H1 (cell line): Measurements from ENCODE around the gene LRP1. TPM values are rescaled to one million over a fixed set of nuclear protein-coding genes. Genes with fewer than 3 reads are reported as not detected.

ENCODE experiments used
- CTCF ChIA-PET: fragments of 300-600 bp; sonication (Branson Sonifier 250); formaldehyde crosslinking; loops from one replicate; lab custom pipeline; 2021; ENCODE audit not compliant: partially characterized antibody; lab: Charles Lee
- POLR2A ChIA-PET: fragments of 300-600 bp; sonication (Branson Sonifier 250); formaldehyde crosslinking; loops from one replicate; lab custom pipeline; 2021; ENCODE audit warnings: inconsistent platforms; ENCODE audit not compliant: partially characterized antibody; lab: Charles Lee
- DNase-seq, 2 experiments: peaks; one replicate each; pipeline versions ENCODE4 v3.0.0 to v3.0.0-alpha.2; 2010 to 2022; ENCODE audit warnings: low spot score in 2 of 2, low read depth in 1 of 2, mixed read lengths in 1 of 2
- FAIRE-seq: peaks from 2 replicates; lab custom pipeline; 2011; peaks lifted over from hg19 to GRCh38; lab: Jason Lieb, UNC
- H2AFZ ChIP-seq: 2 replicates; pipeline ENCODE4 v1.8.1; 2012; ENCODE audit warnings: low read length, inconsistent platforms
- H2AK5ac ChIP-seq: 2 replicates; pipeline ENCODE4 v1.6.1; 2013; ENCODE audit warnings: low read depth, low read length
- H2BK120ac ChIP-seq: replicated peaks from 2 replicates; pipeline ENCODE3; 2013; ENCODE audit warnings: low read depth, low read length, inconsistent platforms
- H2BK12ac ChIP-seq: 2 replicates; pipeline ENCODE4 v1.6.1; 2013; ENCODE audit warnings: low read depth, low read length
- H2BK15ac ChIP-seq: 2 replicates; pipeline ENCODE4 v1.6.1; 2013; ENCODE audit warnings: low read length
- H2BK20ac ChIP-seq: 2 replicates; pipeline ENCODE4 v1.6.1; 2013; ENCODE audit warnings: low read length
- H2BK5ac ChIP-seq: 2 replicates; pipeline ENCODE4 v1.6.1; 2013; ENCODE audit warnings: low read depth, low read length
- H3K14ac ChIP-seq: 2 replicates; pipeline ENCODE4 v1.6.1; 2013; ENCODE audit warnings: inconsistent platforms; ENCODE audit not compliant: insufficient read length
- H3K18ac ChIP-seq: 2 replicates; pipeline ENCODE4 v1.6.1; 2013; ENCODE audit warnings: low read length; ENCODE audit errors: extremely low read depth
- H3K23ac ChIP-seq: 2 replicates; pipeline ENCODE4 v1.6.1; 2013; ENCODE audit warnings: inconsistent platforms; ENCODE audit not compliant: insufficient read length
- H3K23me2 ChIP-seq: 2 replicates; pipeline ENCODE4 v1.6.1; 2013; ENCODE audit warnings: low read depth, low read length
- H3K27ac ChIP-seq: 2 replicates; pipeline ENCODE4 v1.6.1; 2011; ENCODE audit warnings: low read depth, low read length, inconsistent platforms
- H3K27me3 ChIP-seq, 4 experiments: replicated peaks in 1 of 4; 1 replicate in 1 of 4; 2 replicates in 3 of 4; pipeline versions ENCODE4 v1.6.1 to v1.8.1; 2011 to 2013; ENCODE audit warnings: low read length in 3 of 4, mild to moderate bottlenecking in 3 of 4, inconsistent platforms in 2 of 4, mixed read lengths in 2 of 4, moderate library complexity in 1 of 4; ENCODE audit not compliant: control insufficient read depth in 3 of 4, insufficient read depth in 3 of 4; ENCODE audit errors: extremely low read depth in 1 of 4
- H3K36me3 ChIP-seq, 4 experiments: 2 replicates each; pipeline versions ENCODE4 v1.6.1 to v1.8.1; 2011 to 2013; ENCODE audit warnings: mild to moderate bottlenecking in 4 of 4, low read length in 3 of 4, moderate library complexity in 2 of 4, control low read depth in 1 of 4, inconsistent platforms in 1 of 4; ENCODE audit not compliant: insufficient read depth in 4 of 4, control insufficient read depth in 2 of 4
- H3K4ac ChIP-seq: replicated peaks from 2 replicates; pipeline ENCODE3; 2013; ENCODE audit warnings: low read length, low read depth, mixed read lengths, inconsistent platforms; ENCODE audit not compliant: insufficient read length
- H3K4me1 ChIP-seq, 4 experiments: replicated peaks in 1 of 4; 1 replicate in 1 of 4; 2 replicates in 3 of 4; pipeline versions ENCODE4 v1.6.1 to v1.8.1; 2011 to 2013; ENCODE audit warnings: low read length in 3 of 4, inconsistent platforms in 2 of 4, mixed read lengths in 1 of 4; ENCODE audit not compliant: insufficient read depth in 4 of 4, control insufficient read depth in 3 of 4
- H3K4me2 ChIP-seq, 2 experiments: 2 replicates each; pipeline versions ENCODE4 v1.6.1 to v1.8.1; 2011 to 2013; ENCODE audit warnings: low read depth in 2 of 2, low read length in 2 of 2, control low read depth in 1 of 2, inconsistent platforms in 1 of 2, mild to moderate bottlenecking in 1 of 2; ENCODE audit not compliant: insufficient read depth in 1 of 2
- H3K4me3 ChIP-seq, 4 experiments: fragments of 200-600, 300-600 bp in 1 of 4; sonication (generic), shearing (Covaris generic), sonication (Bioruptor Twin) in 1 of 4; 2 replicates each; pipeline versions ENCODE4 v1.5.1 to v1.8.1; 2011 to 2016; ENCODE audit warnings: low read length in 4 of 4, low read depth in 3 of 4, control low read depth in 2 of 4, inconsistent platforms in 2 of 4, mild to moderate bottlenecking in 2 of 4, mixed read lengths in 1 of 4, moderate library complexity in 1 of 4; ENCODE audit not compliant: insufficient read depth in 2 of 4; ENCODE audit errors: extremely low read depth in 1 of 4
- H3K56ac ChIP-seq: replicated peaks from 2 replicates; pipeline ENCODE3; 2013; ENCODE audit warnings: low read depth, mild to moderate bottlenecking, mixed read lengths, low read length, inconsistent platforms; ENCODE audit not compliant: insufficient read length
- H3K79me1 ChIP-seq: 2 replicates; pipeline ENCODE4 v1.6.1; 2013; ENCODE audit warnings: low read depth, low read length, control low read depth
- H3K79me2 ChIP-seq, 2 experiments: 2 replicates each; pipeline versions ENCODE4 v1.6.1 to v1.8.1; 2012 to 2013; ENCODE audit warnings: low read length in 2 of 2, mild to moderate bottlenecking in 2 of 2, inconsistent platforms in 1 of 2; ENCODE audit not compliant: insufficient read depth in 2 of 2, control insufficient read depth in 1 of 2
- H3K9ac ChIP-seq, 4 experiments: replicated peaks in 1 of 4; 1 replicate in 1 of 4; 2 replicates in 3 of 4; pipeline versions ENCODE4 v1.6.1 to v1.8.1; 2011 to 2013; ENCODE audit warnings: low read depth in 3 of 4, low read length in 3 of 4, control low read depth in 2 of 4, mild to moderate bottlenecking in 2 of 4, moderate library complexity in 2 of 4, inconsistent platforms in 1 of 4; ENCODE audit errors: extremely low read depth in 1 of 4
- H3K9me3 ChIP-seq, 2 experiments: 2 replicates each; pipeline versions ENCODE4 v1.6.1 to v1.8.1; 2012 to 2013; ENCODE audit warnings: mild to moderate bottlenecking in 2 of 2, moderate library complexity in 2 of 2, control low read depth in 1 of 2, inconsistent platforms in 1 of 2, low read depth in 1 of 2, low read length in 1 of 2, mixed read lengths in 1 of 2; ENCODE audit not compliant: insufficient read depth in 2 of 2
- H4K20me1 ChIP-seq, 2 experiments: replicated peaks in 1 of 2; 2 replicates each; pipeline versions ENCODE3 to v1.8.1; 2011 to 2013; ENCODE audit warnings: inconsistent platforms in 2 of 2, low read length in 2 of 2, mild to moderate bottlenecking in 1 of 2; ENCODE audit not compliant: insufficient read depth in 2 of 2, control insufficient read depth in 1 of 2
- H4K5ac ChIP-seq: 2 replicates; pipeline ENCODE4 v1.6.1; 2013; ENCODE audit warnings: low read length, low read depth, mixed read lengths, inconsistent platforms; ENCODE audit not compliant: insufficient read length
- H4K8ac ChIP-seq: 2 replicates; pipeline ENCODE4 v1.8.0; 2013; ENCODE audit warnings: mild to moderate bottlenecking, moderate library complexity, low read length, inconsistent platforms; ENCODE audit not compliant: insufficient read depth; ENCODE audit errors: extremely low read depth
- H4K91ac ChIP-seq: replicated peaks from 2 replicates; pipeline ENCODE3; 2013; ENCODE audit warnings: low read length, mixed read lengths, inconsistent platforms; ENCODE audit not compliant: insufficient read length
- ASH2L ChIP-seq: fragments of 200-600, 300-600 bp; sonication (generic); IDR thresholded peaks from one replicate; pipeline ENCODE4 v1.7.1; 2017; ENCODE audit warnings: low read length
- NRF1 ChIP-seq: IDR thresholded peaks from 2 replicates; pipeline ENCODE4 v1.6.1; 2011; ENCODE audit warnings: mild to moderate bottlenecking, low read depth, low read length, improper control_type of control experiment
- POU5F1 ChIP-seq: IDR thresholded peaks from 2 replicates; pipeline ENCODE4 v1.6.1; 2011; ENCODE audit warnings: low read depth, mild to moderate bottlenecking, low read length, moderate library complexity
- SP4 ChIP-seq: IDR thresholded peaks from 2 replicates; pipeline ENCODE4 v1.6.1; 2012; ENCODE audit warnings: low read length, inconsistent platforms
- SUZ12 ChIP-seq: fragments of 200-600 bp; sonication (generic); IDR thresholded peaks from 2 replicates; pipeline ENCODE4 v1.6.1; 2012; ENCODE audit warnings: mild to moderate bottlenecking, inconsistent platforms, low read length, moderate library complexity, mixed read lengths
- TBP ChIP-seq: IDR thresholded peaks from 2 replicates; pipeline ENCODE4 v1.6.1; 2011; ENCODE audit warnings: low read depth, low read length, improper control_type of control experiment
- WGBS, 2 experiments: shearing (Covaris generic) in 1 of 2; methylation state at CpG; one replicate each; pipeline versions ENCODE4 v1.1.6 to v1.1.7; 2013 to 2015; ENCODE audit warnings: low lambda C conversion rate in 2 of 2, mixed read lengths in 2 of 2, inconsistent platforms in 1 of 2, low coverage in 1 of 2, missing lambda C conversion rate in 1 of 2; ENCODE audit not compliant: insufficient replicate concordance in 2 of 2, insufficient coverage in 1 of 2, insufficient read length in 1 of 2; ENCODE audit errors: extremely low coverage in 1 of 2, missing lambda C conversion rate in 1 of 2; 5-methylcytosine and 5-hydroxymethylcytosine counted together
- polyA plus RNA-seq, 7 experiments: library from polyadenylated mRNA; depleted of rRNA in 3 of 7; stranded (reverse) in 5 of 7; unstranded in 2 of 7; fragments of >200 nt in 5 of 7; fragments of 200-250 nt in 2 of 7; gene quantifications; 1 replicate in 5 of 7; 2 replicates in 1 of 7; 4 replicates in 1 of 7; pipeline versions ENCODE4 v1.2.1 to v1.2.3, GENCODE V29; 2011 to 2013; ENCODE audit warnings: missing spikeins in 2 of 7, mixed read lengths in 2 of 7
- total RNA-seq: library from RNA; stranded (reverse); fragmentation: NEBNext Ultra II Directional; extraction: Animal tissue kit (Norgen Biotek cat#: 25700); gene quantifications from 2 replicates; pipeline ENCODE4 v1.2.1, GENCODE V29; 2021

Gene LRP1
- total and polyA plus RNA-seq, 2 of the 8 experiments (the other 6 are each of a cell fraction or from before 2014, with no cell fraction given): 35.3 to 92.5 TPM

DNA sequence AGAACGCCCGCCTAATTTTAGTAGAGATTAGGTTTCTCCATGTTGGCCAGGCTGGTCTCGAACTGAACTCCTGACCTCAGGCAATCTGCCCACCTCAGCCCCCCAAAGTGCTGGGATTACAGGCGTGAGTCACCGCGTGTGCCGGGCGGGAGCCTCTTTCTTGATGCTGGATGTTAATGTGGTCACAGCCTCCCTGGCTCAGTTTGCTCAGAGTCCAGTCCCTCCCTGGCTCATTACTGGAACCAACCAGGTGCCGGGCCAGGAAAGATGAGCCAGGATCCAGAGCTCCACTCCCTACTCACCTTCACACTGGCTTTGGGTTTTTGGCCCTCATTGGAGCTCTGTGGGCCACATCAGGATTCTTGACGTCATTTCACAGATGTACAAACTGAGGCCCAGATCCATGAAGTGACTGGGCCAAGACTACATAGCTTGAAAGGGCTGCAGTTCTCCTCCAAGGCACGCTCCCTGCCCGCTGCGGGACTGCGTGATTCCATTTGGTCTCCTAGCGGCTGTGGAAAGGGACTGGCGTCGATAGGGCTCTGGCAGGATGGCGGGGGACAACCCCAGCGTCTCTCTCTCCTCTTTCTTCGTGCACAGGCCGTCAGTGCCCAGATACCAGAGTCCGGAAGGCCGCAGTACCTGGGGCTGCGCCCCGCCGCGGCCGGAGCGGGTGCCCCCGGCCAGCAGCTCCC lies 96.1 kb downstream of the LRP1 start:
- Histone ChIP-seq H4K91ac (no peak overlapping the region), H3K4me2 (peak overlapping the region; percentile 45 to 94), H3K79me2 (no peaks in the 10 kb centered on the region), H2BK15ac (0 out of 2 replicates have a peak overlapping the region, but pooled peaks have one; percentile 53), H4K20me1 (peaks cover 6 to 17% of the 10 kb centered on the region in 2 experiments), H3K79me1 (no peaks in the 10 kb centered on the region), H3K27me3 (peaks cover 58 to 83% (median 80%) of the 10 kb centered on the region in 4 experiments), H3K56ac (no peak overlapping the region), H3K4me1 (peaks cover 4 to 55% (median 34%) of the 10 kb centered on the region in 4 experiments), H2AK5ac (no peak overlapping the region), H2BK12ac (peak overlapping the region; percentile 77; the same call in 1 of the 2 replicates), H3K4me3 (0 out of 8 replicates have a peak overlapping the region, but pooled peaks of 1 of the 4 experiments have one; percentile 64), H2BK5ac (no peak overlapping the region), H3K23me2 (peaks cover 7% of the 10 kb centered on the region), H3K9me3 (no peaks in the 10 kb centered on the region), H2BK120ac (no peak overlapping the region), H4K8ac (no peak overlapping the region), H3K27ac (no peak overlapping the region), H2AFZ (no peak overlapping the region), H3K18ac (no peak overlapping the region; the same call in 1 of the 2 replicates), H3K14ac (no peak overlapping the region), H3K36me3 (no peaks in the 10 kb centered on the region), H4K5ac (no peak overlapping the region), H2BK20ac (peak overlapping the region; percentile 72; the same call in 1 of the 2 replicates), H3K23ac (no peak overlapping the region), H3K4ac (peak overlapping the region; percentile 55), H3K9ac (no peak overlapping the region)
- 41% methylated on average over 29 of the region's 30 CpGs; no CpG with 5 or more reads in 1 of the 2 experiments for WGBS, 2 experiments
- FAIRE-seq: no peak
- ChIA-PET POLR2A (interaction anchor here (0.8 to 22.1 kb wide), 7 partner anchors 8 to 235 kb away, joined by 3 to 852 read pairs (median 5); partner anchors contain the start of genes INHBE, NXPH4, SHMT2 and STAC3), CTCF (interaction anchor here (0.6 to 13.4 kb wide), 17 partner anchors 8 to 288 kb away, joined by 3 to 527 read pairs (median 3); partner anchors contain the start of gene STAC3)
- TF ChIP-seq TBP (peak; percentile 72), POU5F1 (no peak), SUZ12 (peak; percentile 22; the same call in 1 of the 2 replicates), SP4 (0 out of 2 replicates have a peak, but pooled peaks have one; percentile 31), NRF1 (no peak), ASH2L (no peak)
- no peak for DNase-seq
